HepG2 (cell line): ENCODE measurements around the gene TARBP2. TPM values are rescaled to one million over a fixed set of nuclear protein-coding genes. Genes with fewer than 3 reads are reported as not detected.

Source experiments
- ATAC-seq: fragments of 200-7000 bp; cut with Tn5 transposase; 3 replicates; pipeline ENCODE4 v1.9.1; 2020; ENCODE audit warnings: mild to moderate bottlenecking, moderate library complexity
- BruUV-seq: library from RNA; stranded (reverse); fragments of 400-500 nt; replicated peaks from 2 replicates; lab custom pipeline; 2021; lab: Mats Ljungman, UMichigan
- CTCF ChIA-PET: fragments of 300-600 bp; formaldehyde crosslinking; extraction: SDS; loops from one replicate; lab custom pipeline; 2021; ENCODE audit warnings: low total read pairs, inconsistent platforms, low intra/inter-chr PET ratio; lab: Yijun Ruan, JAX
- POLR2A ChIA-PET: fragments of 350-600 bp; sonication (Branson Sonifier 250); formaldehyde crosslinking; loops from one replicate; lab custom pipeline; 2020; ENCODE audit warnings: antibody characterized with exemption, inconsistent platforms; lab: Yijun Ruan, JAX
- DNase-seq: peaks from one replicate; pipeline ENCODE4 v3.0.0-alpha.2; 2015; ENCODE audit warnings: low spot score
- FAIRE-seq: peaks from 3 replicates; lab custom pipeline; 2011; peaks lifted over from hg19 to GRCh38; lab: Jason Lieb, UNC
- H2AFZ ChIP-seq: one replicate; pipeline ENCODE4 v1.6.1; 2011; ENCODE audit warnings: low read length, inconsistent platforms
- H3K27ac ChIP-seq: fragments of 300-600 bp; 3 replicates; pipeline ENCODE4 v1.8.0; 2011; ENCODE audit warnings: mixed run types, mild to moderate bottlenecking, mixed read lengths, low read length, inconsistent platforms; ENCODE audit not compliant: insufficient read depth; ENCODE audit errors: extremely low read length
- H3K27me3 ChIP-seq, 2 experiments: fragments of 200-600 bp in 1 of 2; 2 replicates in 1 of 2; 3 replicates in 1 of 2; pipeline versions ENCODE4 v1.6.0 to v1.8.0; 2011; ENCODE audit warnings: low read length in 2 of 2, mild to moderate bottlenecking in 2 of 2, moderate library complexity in 2 of 2, inconsistent platforms in 1 of 2; ENCODE audit not compliant: insufficient read depth in 2 of 2, control insufficient read depth in 1 of 2
- H3K36me3 ChIP-seq, 2 experiments: fragments of 200-600 bp in 1 of 2; replicated peaks in 1 of 2; 2 replicates in 1 of 2; 3 replicates in 1 of 2; pipeline versions ENCODE4 v1.5.1 to v1.8.0; 2011; ENCODE audit warnings: low read length in 2 of 2, inconsistent platforms in 1 of 2; ENCODE audit not compliant: insufficient read depth in 2 of 2, control insufficient read depth in 1 of 2
- H3K4me1 ChIP-seq: 2 replicates; pipeline ENCODE4 v1.5.1; 2012; ENCODE audit warnings: low read length, inconsistent platforms; ENCODE audit not compliant: insufficient read depth
- H3K4me2 ChIP-seq: 2 replicates; pipeline ENCODE4 v1.6.0; 2011; ENCODE audit warnings: low read depth, low read length, inconsistent platforms
- H3K4me3 ChIP-seq, 3 experiments: fragments of 200-600 bp in 1 of 3; sonication (generic), shearing (Covaris generic) in 1 of 3; replicated peaks in 1 of 3; 2 replicates each; pipeline ENCODE4 v1.5.1; 2011 to 2016; ENCODE audit warnings: low read length in 3 of 3, inconsistent platforms in 2 of 3, low read depth in 2 of 3, mild to moderate bottlenecking in 2 of 3, control low read depth in 1 of 3, mixed read lengths in 1 of 3; ENCODE audit not compliant: insufficient read depth in 1 of 3
- H3K79me2 ChIP-seq: one replicate; pipeline ENCODE4 v1.6.1; 2011; ENCODE audit warnings: low read length, inconsistent platforms; ENCODE audit not compliant: insufficient read depth
- H3K9ac ChIP-seq: 2 replicates; pipeline ENCODE4 v1.6.0; 2011; ENCODE audit warnings: mild to moderate bottlenecking, low read depth, low read length, inconsistent platforms; ENCODE audit not compliant: insufficient read depth
- H3K9me3 ChIP-seq: 2 replicates; pipeline ENCODE4 v1.5.1; 2012; ENCODE audit warnings: mild to moderate bottlenecking, low read length
- H4K20me1 ChIP-seq: 2 replicates; pipeline ENCODE4 v1.6.0; 2011; ENCODE audit warnings: inconsistent platforms, mild to moderate bottlenecking, low read length, moderate library complexity; ENCODE audit not compliant: insufficient read depth
- DR1 ChIP-seq: sonication (generic); formaldehyde crosslinking; IDR thresholded peaks from 2 replicates; pipeline ENCODE4 v1.8.0; 2021; ENCODE audit warnings: mild to moderate bottlenecking, missing genetic modification reagents, inconsistent platforms
- FOXO1 ChIP-seq: sonication (generic); formaldehyde crosslinking; IDR thresholded peaks from 2 replicates; pipeline ENCODE4 v1.4.0; 2020; ENCODE audit warnings: missing genetic modification reagents
- GABPA ChIP-seq, 2 experiments: IDR thresholded peaks; 2 replicates each; pipeline ENCODE4 v1.6.1; 2011 to 2016; ENCODE audit warnings: low read depth in 2 of 2, low read length in 1 of 2, missing biosample characterization in 1 of 2, missing genetic modification characterization in 1 of 2
- SRY ChIP-seq: sonication (generic); formaldehyde crosslinking; IDR thresholded peaks from 2 replicates; pipeline ENCODE4 v1.8.0; 2022; ENCODE audit warnings: mild to moderate bottlenecking, missing genetic modification reagents
- THYN1 ChIP-seq: sonication (generic); formaldehyde crosslinking; IDR thresholded peaks from 2 replicates; pipeline ENCODE4 v1.8.1; 2023; ENCODE audit warnings: low read depth, mild to moderate bottlenecking, moderate library complexity, missing genetic modification reagents, borderline replicate concordance
- ZFX ChIP-seq: sonication (generic); formaldehyde crosslinking; IDR thresholded peaks from 2 replicates; pipeline ENCODE4 v1.4.0; 2020; ENCODE audit warnings: mild to moderate bottlenecking, low read depth, missing genetic modification reagents, moderate library complexity
- WGBS: methylation state at CpG from one replicate; pipeline ENCODE4 v1.1.6; 2017; ENCODE audit warnings: low lambda C conversion rate; 5-methylcytosine and 5-hydroxymethylcytosine counted together
- in situ Hi-C: cut with HindIII; loops from 2 replicates; pipeline ENCODE4 v1.10.0; 2017; ENCODE audit warnings: low pct_unique_long_range_greater_than_20kb; ENCODE audit not compliant: extremely low pct_ligation_motif_present
- intact Hi-C: fragments of 100-400 bp; cut with micrococcal nuclease; formaldehyde crosslinking; loops from one replicate; pipeline ENCODE4 v1.10.0; 2022; ENCODE audit not compliant: unreplicated experiment
- polyA plus RNA-seq, 8 experiments: library from polyadenylated mRNA; depleted of rRNA in 3 of 8; stranded (reverse) in 7 of 8; unstranded in 1 of 8; fragments of >200 nt; fragmentation: Illumina TruSeq in 4 of 8; extraction: Trizol in 4 of 8; gene quantifications; 2 replicates each; pipeline versions ENCODE4 v1.2.1 to v1.2.3, GENCODE V29; 2011 to 2016; ENCODE audit warnings: low read depth in 4 of 8, missing spikeins in 1 of 8, mixed read lengths in 1 of 8; ENCODE audit not compliant: insufficient read depth in 1 of 8
- total RNA-seq, 5 experiments: library from RNA; depleted of rRNA; stranded (reverse); fragments of >200 nt; fragmentation: Illumina TruSeq; extraction: Trizol; gene quantifications; 2 replicates each; pipeline ENCODE4 v1.2.3, GENCODE V29; 2016; ENCODE audit warnings: low read depth in 1 of 5
- TF ChIP-seq, protein P1 (sequence below): sonication (generic); formaldehyde crosslinking; IDR thresholded peaks from 2 replicates; pipeline ENCODE4 v1.5.0; 2020; ENCODE audit warnings: missing genetic modification reagents
- TF ChIP-seq, protein P2 (sequence below): sonication (generic); formaldehyde crosslinking; IDR thresholded peaks from 2 replicates; pipeline ENCODE4 v1.4.0; 2020; ENCODE audit warnings: missing genetic modification reagents
- TF ChIP-seq, protein P3 (sequence below): sonication (generic); formaldehyde crosslinking; IDR thresholded peaks from 2 replicates; pipeline ENCODE4 v1.8.0; 2022; ENCODE audit warnings: mild to moderate bottlenecking, missing genetic modification reagents; ENCODE audit not compliant: insufficient replicate concordance
- TF ChIP-seq, protein P4 (sequence below): sonication (generic); formaldehyde crosslinking; IDR thresholded peaks from 2 replicates; pipeline ENCODE4 v1.4.0; 2020; ENCODE audit warnings: missing genetic modification reagents, borderline replicate concordance

TARBP2 gene
- total and polyA plus RNA-seq, 2 of the 13 experiments (the other 11 are each of a cell fraction or from before 2014, with no cell fraction given) = 47.0 to 55.5 TPM

DNA sequence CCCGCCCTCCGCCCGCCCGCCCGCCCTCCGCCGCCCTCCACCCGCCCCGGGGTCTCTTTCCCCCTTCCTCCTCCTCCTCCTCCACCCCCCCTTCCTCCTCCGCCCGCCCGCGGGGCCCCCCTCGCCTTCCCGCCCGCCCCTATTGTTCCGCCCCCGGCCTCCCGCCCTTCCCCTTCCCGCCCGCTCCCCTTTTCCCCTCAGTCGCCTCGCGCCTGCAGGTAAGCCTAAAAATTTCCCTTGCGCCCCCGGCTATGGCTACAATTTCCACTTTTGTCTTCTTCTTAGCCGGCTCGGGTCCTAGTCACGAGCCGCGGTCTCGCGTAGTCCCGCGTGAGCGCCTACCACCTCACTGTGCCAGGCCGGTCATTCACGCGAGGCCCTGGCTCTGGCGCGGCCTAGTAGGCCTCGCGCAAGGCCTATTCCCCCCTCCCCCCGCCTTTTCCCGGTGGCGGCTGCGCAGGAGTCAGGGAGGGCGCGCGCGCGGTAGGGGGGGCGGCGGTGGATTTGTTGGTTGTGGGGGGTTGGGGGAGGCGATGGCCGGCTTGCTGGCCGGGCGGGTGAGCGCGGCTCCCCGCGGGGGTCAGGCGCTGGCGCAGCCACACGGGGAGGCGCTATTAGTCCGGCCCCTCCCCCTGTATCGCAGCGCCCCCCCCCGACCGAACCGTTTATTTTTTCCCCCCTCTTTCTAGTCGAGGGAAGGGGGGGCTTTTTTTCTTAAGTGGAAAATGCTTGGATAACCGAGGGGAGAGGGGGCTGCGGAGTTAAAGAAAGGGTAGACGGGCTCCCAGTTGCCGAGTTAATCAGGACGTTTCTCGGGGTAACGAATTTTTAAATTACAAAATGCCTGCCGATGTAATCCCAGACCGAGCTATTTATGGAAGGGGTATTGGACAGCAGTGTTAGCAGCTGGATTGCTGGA is 48.7 kb upstream of the TARBP2 start:
- peak overlapping the region; percentile 92 for H3K9ac ChIP-seq
- CTCF ChIA-PET = no interaction called here
- no peaks in the 10 kb centered on the region for H3K9me3 ChIP-seq
- H4K20me1 ChIP-seq = peaks cover 45% of the 10 kb centered on the region
- DNase-seq = peak; percentile 72
- H3K4me2 ChIP-seq = peak overlapping the region; percentile 91
- POLR2A ChIA-PET = interaction anchor here (1.0 to 2.8 kb wide), 3 partner anchors 10 to 49 kb away, joined by 3 to 9 read pairs (median 4); partner anchors contain the start of gene TARBP2
- H3K27ac ChIP-seq = peak overlapping the region; percentile 92
- H3K4me3 ChIP-seq = peak overlapping the region; percentile 77 to 97 (median 95)
- in situ Hi-C loops (no loop called here), intact Hi-C loops (no loop called here)
- FAIRE-seq = no peak
- peaks cover 19 to 37% of the 10 kb centered on the region in 2 experiments for H3K36me3 ChIP-seq
- 1% methylated on average over 53 of the region's 82 CpGs for WGBS
- no peaks in the 10 kb centered on the region for H3K27me3 ChIP-seq
- no peak overlapping the region for H2AFZ ChIP-seq
- ATAC-seq = peak; percentile 74
- H3K79me2 ChIP-seq = peaks cover 48% of the 10 kb centered on the region
- no TSS peak for BruUV-seq
- H3K4me1 ChIP-seq = peaks cover 34% of the 10 kb centered on the region
- TF ChIP-seq DR1 (CRISPR knock-in tag) (peak; percentile 9), THYN1 (CRISPR knock-in tag) (no peak), FOXO1 (CRISPR knock-in tag) (0 out of 2 replicates have a peak, but pooled peaks have one; percentile 17), SRY (CRISPR knock-in tag) (peak; percentile 94), ZFX (CRISPR knock-in tag) (peak; percentile 100), GABPA (IDR thresholded peaks at IDR 0.05; ENCODE audit: low read depth, low read length) (0 out of 2 replicates have a peak, but pooled peaks have one; percentile 17), GABPA (CRISPR knock-in tag; IDR thresholded peaks at IDR 0.05; ENCODE audit: low read depth) (0 out of 2 replicates have a peak, but pooled peaks have one; percentile 53)
- TF ChIP-seq, protein P1, sequence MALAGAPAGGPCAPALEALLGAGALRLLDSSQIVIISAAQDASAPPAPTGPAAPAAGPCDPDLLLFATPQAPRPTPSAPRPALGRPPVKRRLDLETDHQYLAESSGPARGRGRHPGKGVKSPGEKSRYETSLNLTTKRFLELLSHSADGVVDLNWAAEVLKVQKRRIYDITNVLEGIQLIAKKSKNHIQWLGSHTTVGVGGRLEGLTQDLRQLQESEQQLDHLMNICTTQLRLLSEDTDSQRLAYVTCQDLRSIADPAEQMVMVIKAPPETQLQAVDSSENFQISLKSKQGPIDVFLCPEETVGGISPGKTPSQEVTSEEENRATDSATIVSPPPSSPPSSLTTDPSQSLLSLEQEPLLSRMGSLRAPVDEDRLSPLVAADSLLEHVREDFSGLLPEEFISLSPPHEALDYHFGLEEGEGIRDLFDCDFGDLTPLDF (CRISPR knock-in tag) = peak; percentile 29; the same call in 1 of the 2 replicates
- TF ChIP-seq, protein P2, sequence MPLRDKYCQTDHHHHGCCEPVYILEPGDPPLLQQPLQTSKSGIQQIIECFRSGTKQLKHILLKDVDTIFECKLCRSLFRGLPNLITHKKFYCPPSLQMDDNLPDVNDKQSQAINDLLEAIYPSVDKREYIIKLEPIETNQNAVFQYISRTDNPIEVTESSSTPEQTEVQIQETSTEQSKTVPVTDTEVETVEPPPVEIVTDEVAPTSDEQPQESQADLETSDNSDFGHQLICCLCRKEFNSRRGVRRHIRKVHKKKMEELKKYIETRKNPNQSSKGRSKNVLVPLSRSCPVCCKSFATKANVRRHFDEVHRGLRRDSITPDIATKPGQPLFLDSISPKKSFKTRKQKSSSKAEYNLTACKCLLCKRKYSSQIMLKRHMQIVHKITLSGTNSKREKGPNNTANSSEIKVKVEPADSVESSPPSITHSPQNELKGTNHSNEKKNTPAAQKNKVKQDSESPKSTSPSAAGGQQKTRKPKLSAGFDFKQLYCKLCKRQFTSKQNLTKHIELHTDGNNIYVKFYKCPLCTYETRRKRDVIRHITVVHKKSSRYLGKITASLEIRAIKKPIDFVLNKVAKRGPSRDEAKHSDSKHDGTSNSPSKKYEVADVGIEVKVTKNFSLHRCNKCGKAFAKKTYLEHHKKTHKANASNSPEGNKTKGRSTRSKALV (CRISPR knock-in tag) = no peak
- TF ChIP-seq, protein P3, sequence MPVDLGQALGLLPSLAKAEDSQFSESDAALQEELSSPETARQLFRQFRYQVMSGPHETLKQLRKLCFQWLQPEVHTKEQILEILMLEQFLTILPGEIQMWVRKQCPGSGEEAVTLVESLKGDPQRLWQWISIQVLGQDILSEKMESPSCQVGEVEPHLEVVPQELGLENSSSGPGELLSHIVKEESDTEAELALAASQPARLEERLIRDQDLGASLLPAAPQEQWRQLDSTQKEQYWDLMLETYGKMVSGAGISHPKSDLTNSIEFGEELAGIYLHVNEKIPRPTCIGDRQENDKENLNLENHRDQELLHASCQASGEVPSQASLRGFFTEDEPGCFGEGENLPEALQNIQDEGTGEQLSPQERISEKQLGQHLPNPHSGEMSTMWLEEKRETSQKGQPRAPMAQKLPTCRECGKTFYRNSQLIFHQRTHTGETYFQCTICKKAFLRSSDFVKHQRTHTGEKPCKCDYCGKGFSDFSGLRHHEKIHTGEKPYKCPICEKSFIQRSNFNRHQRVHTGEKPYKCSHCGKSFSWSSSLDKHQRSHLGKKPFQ (CRISPR knock-in tag) = peak; percentile 63
- TF ChIP-seq, protein P4, sequence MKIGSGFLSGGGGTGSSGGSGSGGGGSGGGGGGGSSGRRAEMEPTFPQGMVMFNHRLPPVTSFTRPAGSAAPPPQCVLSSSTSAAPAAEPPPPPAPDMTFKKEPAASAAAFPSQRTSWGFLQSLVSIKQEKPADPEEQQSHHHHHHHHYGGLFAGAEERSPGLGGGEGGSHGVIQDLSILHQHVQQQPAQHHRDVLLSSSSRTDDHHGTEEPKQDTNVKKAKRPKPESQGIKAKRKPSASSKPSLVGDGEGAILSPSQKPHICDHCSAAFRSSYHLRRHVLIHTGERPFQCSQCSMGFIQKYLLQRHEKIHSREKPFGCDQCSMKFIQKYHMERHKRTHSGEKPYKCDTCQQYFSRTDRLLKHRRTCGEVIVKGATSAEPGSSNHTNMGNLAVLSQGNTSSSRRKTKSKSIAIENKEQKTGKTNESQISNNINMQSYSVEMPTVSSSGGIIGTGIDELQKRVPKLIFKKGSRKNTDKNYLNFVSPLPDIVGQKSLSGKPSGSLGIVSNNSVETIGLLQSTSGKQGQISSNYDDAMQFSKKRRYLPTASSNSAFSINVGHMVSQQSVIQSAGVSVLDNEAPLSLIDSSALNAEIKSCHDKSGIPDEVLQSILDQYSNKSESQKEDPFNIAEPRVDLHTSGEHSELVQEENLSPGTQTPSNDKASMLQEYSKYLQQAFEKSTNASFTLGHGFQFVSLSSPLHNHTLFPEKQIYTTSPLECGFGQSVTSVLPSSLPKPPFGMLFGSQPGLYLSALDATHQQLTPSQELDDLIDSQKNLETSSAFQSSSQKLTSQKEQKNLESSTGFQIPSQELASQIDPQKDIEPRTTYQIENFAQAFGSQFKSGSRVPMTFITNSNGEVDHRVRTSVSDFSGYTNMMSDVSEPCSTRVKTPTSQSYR = peak; percentile 90
